Trophoblast cell (in vitro differentiated cells and primary cell): Measurements from ENCODE around the gene FAM210B.

Source experiments
- DNase-seq, 2 donors: peaks; one replicate each; pipeline ENCODE4 v3.0.0-alpha.2; 2016
- H2AFZ ChIP-seq: 2 replicates; pipeline ENCODE4 v1.6.1; 2013; ENCODE audit warnings: low read length, moderate library complexity, mild to moderate bottlenecking; ENCODE audit not compliant: insufficient read depth, poor library complexity
- H2AK5ac ChIP-seq: 2 replicates; pipeline ENCODE4 v1.6.1; 2013; ENCODE audit warnings: mild to moderate bottlenecking, low read length
- H2BK120ac ChIP-seq: 2 replicates; pipeline ENCODE4 v1.6.1; 2013; ENCODE audit warnings: low read length, mild to moderate bottlenecking, moderate library complexity; ENCODE audit not compliant: insufficient read depth, poor library complexity
- H2BK12ac ChIP-seq: 2 replicates; pipeline ENCODE4 v1.6.1; 2013; ENCODE audit warnings: mild to moderate bottlenecking, low read length, moderate library complexity
- H2BK5ac ChIP-seq: 2 replicates; pipeline ENCODE4 v1.6.1; 2013; ENCODE audit warnings: low read length, low read depth, moderate library complexity, mild to moderate bottlenecking; ENCODE audit not compliant: poor library complexity
- H3K14ac ChIP-seq: 2 replicates; pipeline ENCODE4 v1.6.1; 2013; ENCODE audit warnings: mild to moderate bottlenecking, low read length
- H3K18ac ChIP-seq: 2 replicates; pipeline ENCODE4 v1.6.1; 2013; ENCODE audit warnings: mild to moderate bottlenecking, low read length
- H3K23ac ChIP-seq: 2 replicates; pipeline ENCODE4 v1.6.1; 2013; ENCODE audit warnings: low read length
- H3K27ac ChIP-seq: 2 replicates; pipeline ENCODE4 v1.5.1; 2013; ENCODE audit warnings: low read depth, mild to moderate bottlenecking, inconsistent platforms, low read length, moderate library complexity
- H3K27me3 ChIP-seq: 2 replicates; pipeline ENCODE4 v1.6.1; 2013; ENCODE audit warnings: inconsistent platforms, mild to moderate bottlenecking, low read length, moderate library complexity; ENCODE audit not compliant: insufficient read depth
- H3K36me3 ChIP-seq, 2 experiments: 1 replicate in 1 of 2; 2 replicates in 1 of 2; pipeline ENCODE4 v1.6.1; 2013; ENCODE audit warnings: low read length in 2 of 2, mild to moderate bottlenecking in 2 of 2, moderate library complexity in 1 of 2; ENCODE audit not compliant: insufficient read depth in 2 of 2, control insufficient read depth in 1 of 2
- H3K4ac ChIP-seq: 2 replicates; pipeline ENCODE4 v1.6.1; 2013; ENCODE audit warnings: low read depth, mild to moderate bottlenecking, low read length, moderate library complexity
- H3K4me1 ChIP-seq, 2 experiments: 1 replicate in 1 of 2; 2 replicates in 1 of 2; pipeline ENCODE4 v1.6.1; 2013; ENCODE audit warnings: low read length in 2 of 2, mild to moderate bottlenecking in 2 of 2, moderate library complexity in 1 of 2; ENCODE audit not compliant: insufficient read depth in 2 of 2, control insufficient read depth in 1 of 2
- H3K4me2 ChIP-seq: 2 replicates; pipeline ENCODE4 v1.6.1; 2013; ENCODE audit warnings: inconsistent platforms, mild to moderate bottlenecking, low read length, moderate library complexity
- H3K4me3 ChIP-seq: 2 replicates; pipeline ENCODE4 v1.5.1; 2013; ENCODE audit warnings: mild to moderate bottlenecking, low read depth, low read length, inconsistent platforms
- H3K79me1 ChIP-seq: one replicate; pipeline ENCODE4 v1.6.1; 2013; ENCODE audit warnings: low read length
- H3K79me2 ChIP-seq: 2 replicates; pipeline ENCODE4 v1.6.1; 2013; ENCODE audit warnings: low read length, mild to moderate bottlenecking; ENCODE audit not compliant: control insufficient read depth, insufficient read depth, poor library complexity
- H3K9ac ChIP-seq: 2 replicates; pipeline ENCODE4 v1.6.1; 2013; ENCODE audit warnings: mild to moderate bottlenecking, low read length
- H3K9me3 ChIP-seq: 2 replicates; pipeline ENCODE4 v1.6.1; 2013; ENCODE audit warnings: low read depth, mild to moderate bottlenecking, control low read depth, inconsistent platforms, low read length; ENCODE audit not compliant: insufficient read depth
- H4K12ac ChIP-seq: 2 replicates; pipeline ENCODE4 v1.6.1; 2013; ENCODE audit warnings: low read depth, mild to moderate bottlenecking, low read length, moderate library complexity
- H4K8ac ChIP-seq: 2 replicates; pipeline ENCODE4 v1.6.1; 2013; ENCODE audit warnings: low read depth, mild to moderate bottlenecking, low read length, moderate library complexity
- H4K91ac ChIP-seq: one replicate; pipeline ENCODE4 v1.6.1; 2013; ENCODE audit warnings: low read depth, mild to moderate bottlenecking, low read length, moderate library complexity
- WGBS: extraction: QIAGEN DNeasy Blood & Tissue Kit; methylation state at CpG from one replicate; pipeline ENCODE4 v1.1.7; 2013; ENCODE audit warnings: missing lambda C conversion rate; ENCODE audit not compliant: insufficient read length, insufficient coverage; ENCODE audit errors: extremely low coverage; 5-methylcytosine and 5-hydroxymethylcytosine counted together

The FAM210B gene

GRCh38 chr20:56352345-56353055 is 6.3 kb upstream of the FAM210B start:
- no peak overlapping the region for H3K4ac ChIP-seq
- H3K14ac ChIP-seq: no peak overlapping the region
- H3K4me1 ChIP-seq: no peaks in the 10 kb centered on the region
- H4K91ac ChIP-seq: no peak overlapping the region
- no peaks in the 10 kb centered on the region for H3K27me3 ChIP-seq
- no peak overlapping the region for H2AK5ac ChIP-seq
- no peaks in the 10 kb centered on the region for H3K79me1 ChIP-seq
- no peak overlapping the region for H3K4me2 ChIP-seq
- H4K12ac ChIP-seq: no peak overlapping the region
- no CpG with 5 or more reads among the region's 5 CpGs for WGBS
- no peak overlapping the region for H3K9ac ChIP-seq
- no peaks in the 10 kb centered on the region for H3K79me2 ChIP-seq
- H4K8ac ChIP-seq: no peak overlapping the region
- no peak overlapping the region for H2BK120ac ChIP-seq
- no peak overlapping the region for H3K27ac ChIP-seq
- no peak for DNase-seq
- H2BK5ac ChIP-seq: no peak overlapping the region
- no peaks in the 10 kb centered on the region for H3K9me3 ChIP-seq
- no peak overlapping the region for H2AFZ ChIP-seq
- H2BK12ac ChIP-seq: no peak overlapping the region
- H3K23ac ChIP-seq: no peak overlapping the region
- no peak overlapping the region for H3K18ac ChIP-seq
- H3K4me3 ChIP-seq: no peak overlapping the region
- H3K36me3 ChIP-seq: no peaks in the 10 kb centered on the region

GRCh38 chr20:56353356-56353755 is 5.4 kb upstream of the FAM210B start:
- Histone ChIP-seq H2BK120ac (no peak overlapping the region), H3K36me3 (no peaks in the 10 kb centered on the region), H4K12ac (no peak overlapping the region), H2AK5ac (no peak overlapping the region), H3K9ac (no peak overlapping the region), H3K4me2 (no peak overlapping the region), H3K9me3 (no peaks in the 10 kb centered on the region), H3K23ac (peak overlapping the region; percentile 93), H3K79me1 (no peaks in the 10 kb centered on the region), H3K79me2 (no peaks in the 10 kb centered on the region), H3K18ac (no peak overlapping the region), H2AFZ (no peak overlapping the region), H3K4me3 (no peak overlapping the region), H3K27me3 (no peaks in the 10 kb centered on the region), H3K27ac (no peak overlapping the region), H3K4me1 (no peaks in the 10 kb centered on the region), H4K8ac (no peak overlapping the region), H2BK5ac (no peak overlapping the region), H3K4ac (no peak overlapping the region), H2BK12ac (no peak overlapping the region), H4K91ac (no peak overlapping the region), H3K14ac (no peak overlapping the region)
- no CpG with 5 or more reads among the region's 4 CpGs for WGBS
- DNase-seq: no peak

DNA sequence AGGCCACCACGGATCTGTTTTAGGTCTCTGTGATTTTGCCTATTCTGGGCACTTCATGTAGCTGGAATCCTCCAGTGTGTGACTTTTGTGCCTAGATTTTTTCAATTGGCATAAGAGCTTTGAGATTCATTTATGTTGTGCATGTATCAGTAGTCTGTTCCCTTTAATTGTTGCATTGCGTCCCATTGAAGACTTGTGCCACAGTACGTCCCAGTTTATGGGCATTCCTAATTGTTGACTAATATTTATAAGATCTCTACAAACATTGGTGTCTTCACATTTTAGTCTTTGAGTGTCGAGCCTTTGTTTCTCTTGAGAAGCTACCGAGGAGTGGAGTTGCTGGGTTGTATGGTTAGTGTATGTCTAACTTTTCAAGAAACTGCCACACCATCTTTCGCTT is 704 bp upstream of the FAM210B start:
- Histone ChIP-seq H3K4ac (no peak overlapping the region), H3K79me2 (peaks cover 5% of the 10 kb centered on the region), H3K27me3 (no peaks in the 10 kb centered on the region), H3K4me2 (no peak overlapping the region), H2AFZ (no peak overlapping the region), H2BK5ac (no peak overlapping the region), H4K12ac (no peak overlapping the region), H4K91ac (no peak overlapping the region), H3K18ac (no peak overlapping the region), H2BK120ac (no peak overlapping the region), H2AK5ac (no peak overlapping the region), H3K4me3 (no peak overlapping the region), H4K8ac (no peak overlapping the region), H3K27ac (no peak overlapping the region), H3K36me3 (peaks cover 0 to 2% of the 10 kb centered on the region in 2 experiments), H3K14ac (no peak overlapping the region), H3K79me1 (peaks cover 15% of the 10 kb centered on the region), H3K23ac (no peak overlapping the region), H3K4me1 (peaks cover 11% of the 10 kb centered on the region in 2 experiments), H3K9me3 (no peaks in the 10 kb centered on the region), H3K9ac (no peak overlapping the region), H2BK12ac (no peak overlapping the region)
- DNase-seq: no peak
- no CpG with 5 or more reads among the region's 6 CpGs for WGBS

DNA sequence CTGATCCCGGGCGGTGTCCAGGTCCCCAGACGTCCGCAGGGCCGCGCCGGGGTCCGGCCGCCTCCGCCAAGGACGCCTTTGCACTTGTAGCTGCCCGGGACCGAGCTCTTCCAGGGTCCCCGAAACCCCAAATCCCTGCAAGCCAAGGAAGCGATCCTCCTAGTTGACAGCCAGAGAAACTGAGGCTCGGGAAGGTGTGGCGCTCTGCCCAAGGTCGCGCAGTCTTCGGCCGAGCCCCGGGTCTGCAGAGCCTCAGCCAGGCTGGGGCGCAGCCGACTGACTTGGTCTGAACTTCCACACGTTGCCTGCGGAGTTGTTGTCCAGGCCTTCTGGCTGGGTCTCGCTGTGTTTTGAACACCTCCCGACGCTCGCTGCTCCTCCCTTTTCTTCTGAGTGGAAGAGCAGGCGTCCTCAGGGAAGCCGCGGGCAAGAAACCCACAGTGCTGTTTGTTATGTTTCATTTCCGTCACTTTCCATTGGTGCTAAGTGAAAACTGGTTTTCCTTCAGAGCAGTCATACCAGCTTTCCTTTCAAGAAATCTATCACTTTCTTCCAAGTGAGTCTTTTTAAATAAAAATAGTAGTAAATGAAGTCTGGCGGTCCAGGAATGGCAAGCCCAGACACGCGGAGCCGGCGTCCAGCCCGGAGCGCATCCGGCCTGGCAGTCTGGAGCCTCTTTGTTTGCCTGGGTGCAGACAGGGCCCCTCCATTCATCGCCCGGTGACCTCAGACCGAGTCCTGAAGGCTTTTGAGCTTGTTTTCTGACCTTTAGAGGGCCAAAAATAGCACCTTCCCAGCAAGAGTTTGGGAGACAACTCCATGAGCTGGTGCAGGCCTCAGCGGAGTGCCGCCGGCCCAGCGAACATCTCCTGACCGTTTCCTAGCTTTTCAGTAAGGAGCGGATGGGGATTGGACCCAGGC is 698 bp downstream of the FAM210B start:
- Histone ChIP-seq H3K18ac (peak overlapping the region; percentile 72), H4K91ac (peak overlapping the region; percentile 90), H3K4me2 (peak overlapping the region; percentile 84), H2AFZ (peak overlapping the region; percentile 75), H3K36me3 (peaks cover 0 to 2% of the 10 kb centered on the region in 2 experiments), H3K23ac (no peak overlapping the region), H4K12ac (peak overlapping the region; percentile 90), H3K9ac (peak overlapping the region; percentile 36), H3K79me2 (peaks cover 5% of the 10 kb centered on the region), H3K4ac (peak overlapping the region; percentile 30), H2BK120ac (peak overlapping the region; percentile 74), H3K79me1 (peaks cover 15% of the 10 kb centered on the region), H3K4me1 (peaks cover 11% of the 10 kb centered on the region in 2 experiments), H2BK5ac (peak overlapping the region; percentile 80), H3K14ac (peak overlapping the region; percentile 84), H3K4me3 (peak overlapping the region; percentile 91), H2AK5ac (peak overlapping the region; percentile 4), H2BK12ac (peak overlapping the region; percentile 82), H3K27ac (peak overlapping the region; percentile 81), H4K8ac (peak overlapping the region; percentile 81), H3K27me3 (no peaks in the 10 kb centered on the region), H3K9me3 (no peaks in the 10 kb centered on the region)
- WGBS: no CpG with 5 or more reads among the region's 51 CpGs
- peak; percentile 49 to 70 for DNase-seq
